Liver (tissue), 3 donors: ENCODE measurements around the gene C1QTNF1.

Source experiments
- EGR1 ChIP-seq, 2 donors: IDR thresholded peaks; 2 replicates each; pipeline ENCODE4 v1.6.1; 2016 to 2018; ENCODE audit warnings: antibody characterized with exemption in 2 of 2, low read depth in 2 of 2
- JUND ChIP-seq, 2 donors: IDR thresholded peaks; 2 replicates each; pipeline ENCODE4 v1.6.1; 2016; ENCODE audit warnings: antibody characterized with exemption in 2 of 2
- TF ChIP-seq, protein P1 (sequence below): fragments of 150-350 bp; IDR thresholded peaks from 2 replicates; pipeline ENCODE4 v1.5.1; 2017; ENCODE audit warnings: improper control_type of control experiment, low read depth, low read length; ENCODE audit not compliant: missing input control
- TF ChIP-seq, protein P2 (sequence below): IDR thresholded peaks from 2 replicates; pipeline ENCODE4 v1.6.1; 2016; ENCODE audit warnings: antibody characterized with exemption
- donor health status: healthy.
- donor health status: healthy.

- no peak for TF ChIP-seq EGR1 (IDR thresholded peaks at IDR 0.05; ENCODE audit: low read depth in 2 of 2)
- TF ChIP-seq JUND (IDR thresholded peaks at IDR 0.05), result no peak
- TF ChIP-seq, protein P1, sequence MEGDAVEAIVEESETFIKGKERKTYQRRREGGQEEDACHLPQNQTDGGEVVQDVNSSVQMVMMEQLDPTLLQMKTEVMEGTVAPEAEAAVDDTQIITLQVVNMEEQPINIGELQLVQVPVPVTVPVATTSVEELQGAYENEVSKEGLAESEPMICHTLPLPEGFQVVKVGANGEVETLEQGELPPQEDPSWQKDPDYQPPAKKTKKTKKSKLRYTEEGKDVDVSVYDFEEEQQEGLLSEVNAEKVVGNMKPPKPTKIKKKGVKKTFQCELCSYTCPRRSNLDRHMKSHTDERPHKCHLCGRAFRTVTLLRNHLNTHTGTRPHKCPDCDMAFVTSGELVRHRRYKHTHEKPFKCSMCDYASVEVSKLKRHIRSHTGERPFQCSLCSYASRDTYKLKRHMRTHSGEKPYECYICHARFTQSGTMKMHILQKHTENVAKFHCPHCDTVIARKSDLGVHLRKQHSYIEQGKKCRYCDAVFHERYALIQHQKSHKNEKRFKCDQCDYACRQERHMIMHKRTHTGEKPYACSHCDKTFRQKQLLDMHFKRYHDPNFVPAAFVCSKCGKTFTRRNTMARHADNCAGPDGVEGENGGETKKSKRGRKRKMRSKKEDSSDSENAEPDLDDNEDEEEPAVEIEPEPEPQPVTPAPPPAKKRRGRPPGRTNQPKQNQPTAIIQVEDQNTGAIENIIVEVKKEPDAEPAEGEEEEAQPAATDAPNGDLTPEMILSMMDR, result no peak
- TF ChIP-seq, protein P2, sequence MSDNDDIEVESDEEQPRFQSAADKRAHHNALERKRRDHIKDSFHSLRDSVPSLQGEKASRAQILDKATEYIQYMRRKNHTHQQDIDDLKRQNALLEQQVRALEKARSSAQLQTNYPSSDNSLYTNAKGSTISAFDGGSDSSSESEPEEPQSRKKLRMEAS, result no peak
These were observed 24.0 kb upstream of the C1QTNF1 start for GRCh38 chr17:78999947-79000395.
